GM15510 (cell line): ENCODE data around the gene PCDHGA11.
"Not testable (repeated sequence)": the region's sequence is repeated elsewhere in the genome, so short reads cannot be mapped to it uniquely, and the experiment has no call there.

Experiments used
- POLR2A ChIP-seq: IDR thresholded peaks from 3 replicates; pipeline ENCODE4 v1.6.1; 2011; ENCODE audit warnings: borderline replicate concordance; ENCODE audit not compliant: insufficient read length; ENCODE audit errors: extremely low read depth

Gene PCDHGA11

DNA sequence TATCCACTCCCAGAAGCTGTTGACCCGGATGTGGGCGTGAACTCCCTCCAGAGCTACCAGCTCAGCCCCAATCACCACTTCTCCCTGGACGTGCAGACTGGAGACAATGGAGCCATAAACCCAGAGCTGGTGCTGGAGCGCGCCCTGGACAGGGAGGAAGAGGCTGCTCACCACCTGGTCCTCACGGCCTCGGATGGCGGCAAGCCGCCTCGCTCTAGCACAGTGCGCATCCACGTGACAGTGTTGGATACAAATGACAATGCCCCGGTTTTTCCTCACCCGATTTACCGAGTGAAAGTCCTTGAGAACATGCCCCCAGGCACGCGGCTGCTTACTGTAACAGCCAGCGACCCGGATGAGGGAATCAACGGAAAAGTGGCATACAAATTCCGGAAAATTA lies 27.6 kb upstream of the PCDHGA11 start:
- no peak for TF ChIP-seq POLR2A

DNA sequence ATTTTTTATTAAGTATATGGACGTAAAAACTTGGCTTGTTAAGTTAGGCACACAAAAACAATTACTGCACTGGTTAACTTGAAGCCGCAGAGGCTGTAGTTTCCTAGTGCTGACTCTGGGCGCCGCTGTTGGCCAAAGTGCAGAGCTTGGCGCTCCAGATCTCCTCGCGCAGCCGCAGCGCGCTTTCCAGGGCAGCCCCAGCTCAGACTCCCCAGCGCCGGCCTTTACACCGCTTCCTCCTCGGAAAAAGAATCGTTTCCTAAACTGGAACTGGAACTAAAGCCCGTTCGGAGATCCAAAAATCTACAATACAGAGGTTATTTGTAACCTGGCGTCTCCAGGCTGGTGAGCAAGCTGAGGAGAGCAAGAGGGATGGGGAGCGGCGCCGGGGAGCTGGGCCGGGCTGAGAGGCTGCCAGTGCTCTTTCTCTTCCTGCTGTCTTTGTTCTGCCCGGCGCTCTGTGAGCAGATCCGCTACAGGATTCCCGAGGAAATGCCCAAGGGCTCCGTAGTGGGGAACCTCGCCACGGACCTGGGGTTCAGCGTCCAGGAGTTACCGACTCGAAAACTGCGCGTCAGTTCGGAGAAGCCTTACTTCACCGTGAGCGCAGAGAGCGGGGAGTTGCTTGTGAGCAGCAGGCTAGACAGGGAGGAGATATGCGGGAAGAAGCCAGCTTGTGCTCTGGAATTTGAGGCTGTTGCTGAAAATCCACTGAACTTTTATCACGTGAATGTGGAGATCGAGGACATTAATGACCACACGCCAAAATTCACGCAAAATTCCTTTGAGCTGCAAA lies 22.9 kb upstream of the PCDHGA11 start, which contains the start of gene PCDHGB5:
Gene PCDHGB5 (plus strand): TSS at position 192 of the 796 bp plus-strand sequence. CDS start 181 bp downstream, at position 373.
- TF ChIP-seq POLR2A = not testable (repeated sequence)

DNA sequence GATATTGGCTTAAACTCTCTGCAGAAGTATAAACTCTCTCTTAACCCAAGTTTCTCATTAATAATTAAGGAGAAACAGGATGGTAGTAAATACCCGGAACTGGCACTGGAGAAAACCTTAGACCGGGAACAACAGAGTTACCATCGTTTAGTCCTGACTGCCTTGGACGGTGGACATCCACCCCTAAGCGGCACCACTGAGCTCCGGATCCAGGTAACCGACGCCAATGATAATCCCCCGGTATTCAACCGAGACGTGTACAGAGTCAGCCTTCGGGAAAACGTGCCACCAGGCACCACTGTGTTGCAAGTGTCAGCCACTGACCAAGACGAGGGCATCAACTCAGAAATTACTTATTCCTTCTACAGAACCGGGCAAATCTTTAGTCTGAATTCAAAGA lies 22.2 kb upstream of the PCDHGA11 start:
- TF ChIP-seq POLR2A = no peak

DNA sequence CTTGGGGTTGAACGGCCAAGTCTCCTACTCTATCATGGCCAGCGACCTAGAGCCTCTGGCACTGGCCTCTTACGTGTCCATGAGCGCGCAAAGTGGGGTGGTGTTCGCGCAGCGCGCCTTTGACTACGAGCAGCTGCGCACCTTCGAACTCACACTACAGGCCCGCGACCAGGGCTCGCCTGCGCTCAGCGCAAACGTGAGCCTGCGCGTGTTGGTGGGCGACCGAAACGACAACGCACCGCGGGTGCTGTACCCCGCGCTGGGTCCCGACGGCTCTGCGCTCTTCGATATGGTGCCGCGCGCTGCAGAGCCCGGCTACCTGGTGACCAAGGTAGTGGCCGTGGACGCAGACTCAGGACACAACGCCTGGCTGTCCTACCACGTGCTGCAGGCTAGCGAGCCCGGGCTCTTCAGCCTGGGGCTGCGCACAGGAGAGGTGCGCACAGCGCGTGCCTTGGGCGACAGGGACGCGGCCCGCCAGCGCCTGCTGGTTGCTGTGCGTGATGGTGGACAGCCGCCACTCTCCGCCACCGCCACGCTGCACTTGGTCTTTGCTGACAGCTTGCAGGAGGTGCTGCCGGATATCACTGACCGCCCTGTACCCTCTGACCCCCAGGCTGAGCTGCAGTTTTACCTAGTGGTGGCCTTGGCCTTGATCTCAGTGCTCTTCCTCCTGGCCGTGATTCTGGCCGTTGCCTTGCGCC lies 21.1 kb upstream of the PCDHGA11 start:
- TF ChIP-seq POLR2A = no peak

DNA sequence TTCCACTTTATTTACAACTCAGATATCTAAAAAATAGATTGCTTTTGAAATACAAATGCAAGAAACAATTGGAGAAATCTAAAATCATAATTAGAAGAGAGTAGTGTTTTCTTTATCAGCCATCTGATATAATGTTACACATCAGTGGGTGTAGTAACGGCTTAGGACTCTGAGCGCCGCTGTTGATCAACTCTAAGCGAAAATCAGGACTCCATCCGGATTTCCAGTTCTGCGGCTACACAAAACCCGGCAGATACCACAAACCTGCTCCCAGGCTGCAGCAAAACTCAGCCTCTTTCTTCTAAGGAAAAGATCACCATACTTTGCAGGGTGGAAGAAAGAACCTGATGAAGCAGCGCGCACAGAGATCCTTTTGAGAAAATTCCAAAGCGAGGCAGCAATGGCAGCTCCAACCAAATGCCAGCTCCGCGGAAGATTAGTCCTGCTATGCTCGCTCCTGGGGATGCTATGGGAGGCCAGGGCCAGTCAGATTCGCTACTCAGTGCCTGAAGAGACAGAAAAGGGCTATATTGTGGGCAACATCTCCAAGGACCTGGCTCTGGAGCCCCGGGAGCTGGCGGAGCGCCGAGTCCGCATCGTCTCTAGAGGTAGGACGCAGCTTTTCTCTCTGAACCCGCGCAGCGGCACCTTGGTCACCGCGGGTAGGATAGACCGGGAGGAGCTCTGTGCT lies 18.2 kb upstream of the PCDHGA11 start, which contains the start of gene PCDHGA9:
Gene PCDHGA9 (plus strand): TSS at position 226 of the 691 bp plus-strand sequence. CDS start 175 bp downstream, at position 401.
- no peak for TF ChIP-seq POLR2A

DNA sequence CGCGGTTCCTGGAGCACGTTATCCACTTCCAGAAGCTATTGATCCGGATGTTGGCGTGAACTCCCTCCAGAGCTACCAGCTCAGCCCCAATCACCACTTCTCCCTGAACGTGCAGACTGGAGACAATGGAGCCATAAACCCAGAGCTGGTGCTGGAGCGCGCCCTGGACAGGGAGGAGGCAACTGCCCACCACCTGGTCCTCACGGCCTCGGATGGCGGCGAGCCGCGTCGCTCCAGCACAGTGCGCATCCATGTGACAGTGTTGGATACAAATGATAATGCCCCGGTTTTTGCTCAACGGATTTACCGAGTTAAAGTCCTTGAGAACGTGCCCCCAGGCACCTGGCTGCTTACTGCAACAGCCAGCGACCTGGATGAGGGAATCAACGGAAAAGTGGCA lies 17.5 kb upstream of the PCDHGA11 start:
- no peak for TF ChIP-seq POLR2A

DNA sequence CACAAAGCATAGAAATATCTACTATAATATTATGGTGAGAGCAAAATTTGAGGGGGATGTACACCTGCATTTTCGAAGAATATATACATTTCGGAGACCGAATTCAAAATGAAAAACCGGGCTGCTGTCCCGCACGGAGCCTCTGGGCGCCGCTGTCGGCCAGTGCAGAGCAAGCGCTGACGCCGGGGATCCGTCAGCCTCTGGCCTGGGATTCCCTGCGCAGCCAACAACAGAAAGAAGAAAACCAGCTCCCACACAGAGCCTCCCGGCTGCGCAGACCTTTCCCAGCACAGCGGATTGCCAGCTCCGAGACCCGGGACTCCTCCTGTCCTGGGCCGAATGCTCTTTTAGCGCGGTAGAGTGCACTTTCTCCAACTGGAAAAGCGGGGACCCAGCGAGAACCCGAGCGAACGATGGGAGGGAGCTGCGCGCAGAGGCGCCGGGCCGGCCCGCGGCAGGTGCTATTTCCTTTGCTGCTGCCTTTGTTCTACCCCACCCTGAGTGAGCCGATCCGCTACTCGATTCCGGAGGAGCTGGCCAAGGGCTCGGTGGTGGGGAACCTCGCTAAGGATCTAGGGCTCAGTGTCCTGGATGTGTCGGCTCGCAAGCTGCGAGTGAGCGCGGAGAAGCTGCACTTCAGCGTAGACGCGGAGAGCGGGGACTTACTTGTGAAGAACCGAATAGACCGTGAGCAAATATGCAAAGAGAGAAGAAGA lies 12.9 kb upstream of the PCDHGA11 start, which contains the start of gene PCDHGB6:
Gene PCDHGB6 (plus strand): TSS at position 232 of the 716 bp plus-strand sequence. CDS start 182 bp downstream, at position 414.
- TF ChIP-seq POLR2A = not testable (repeated sequence)

DNA sequence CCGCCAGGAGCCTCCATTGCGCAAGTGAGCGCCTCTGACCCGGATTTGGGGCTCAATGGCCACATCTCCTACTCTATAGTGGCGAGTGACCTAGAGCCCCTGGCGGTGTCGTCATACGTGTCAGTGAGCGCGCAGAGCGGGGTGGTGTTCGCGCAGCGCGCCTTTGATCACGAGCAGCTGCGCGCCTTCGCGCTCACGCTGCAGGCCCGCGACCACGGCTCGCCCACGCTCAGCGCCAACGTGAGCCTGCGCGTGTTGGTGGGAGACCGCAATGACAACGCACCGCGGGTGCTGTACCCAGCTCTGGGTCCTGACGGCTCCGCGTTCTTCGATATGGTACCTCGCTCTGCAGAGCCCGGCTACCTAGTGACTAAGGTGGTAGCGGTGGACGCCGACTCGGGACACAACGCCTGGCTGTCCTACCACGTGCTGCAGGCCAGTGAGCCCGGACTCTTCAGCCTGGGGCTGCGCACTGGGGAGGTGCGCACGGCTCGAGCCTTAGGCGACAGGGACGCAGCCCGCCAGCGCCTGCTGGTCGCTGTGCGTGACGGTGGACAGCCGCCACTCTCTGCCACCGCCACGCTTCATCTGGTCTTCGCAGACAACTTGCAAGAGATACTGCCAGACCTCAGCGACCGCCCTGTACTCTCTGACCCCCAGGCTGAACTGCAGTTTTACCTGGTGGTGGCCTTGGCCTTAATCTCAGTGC lies 11.1 kb upstream of the PCDHGA11 start:
- no peak for TF ChIP-seq POLR2A

DNA sequence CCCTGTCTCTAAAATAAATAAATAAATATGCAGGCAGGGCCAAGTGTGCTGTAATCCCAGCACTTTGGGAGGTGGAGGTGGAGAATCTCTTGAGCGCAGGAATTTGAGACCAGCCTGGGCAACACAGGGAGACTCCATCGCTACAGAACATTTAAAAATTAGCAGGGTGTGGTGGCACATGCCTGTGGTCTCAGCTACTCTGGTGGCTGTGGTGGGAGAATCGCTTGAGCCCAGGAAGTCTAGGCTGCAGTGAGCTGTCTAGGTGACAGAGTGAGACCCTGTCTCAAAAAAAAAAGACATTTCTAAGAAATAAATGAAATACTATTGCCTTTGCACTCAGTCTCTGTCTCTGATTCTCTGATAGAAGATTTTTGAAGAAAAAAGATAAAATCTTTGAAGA lies 9.3 kb upstream of the PCDHGA11 start:
- no peak for TF ChIP-seq POLR2A

DNA sequence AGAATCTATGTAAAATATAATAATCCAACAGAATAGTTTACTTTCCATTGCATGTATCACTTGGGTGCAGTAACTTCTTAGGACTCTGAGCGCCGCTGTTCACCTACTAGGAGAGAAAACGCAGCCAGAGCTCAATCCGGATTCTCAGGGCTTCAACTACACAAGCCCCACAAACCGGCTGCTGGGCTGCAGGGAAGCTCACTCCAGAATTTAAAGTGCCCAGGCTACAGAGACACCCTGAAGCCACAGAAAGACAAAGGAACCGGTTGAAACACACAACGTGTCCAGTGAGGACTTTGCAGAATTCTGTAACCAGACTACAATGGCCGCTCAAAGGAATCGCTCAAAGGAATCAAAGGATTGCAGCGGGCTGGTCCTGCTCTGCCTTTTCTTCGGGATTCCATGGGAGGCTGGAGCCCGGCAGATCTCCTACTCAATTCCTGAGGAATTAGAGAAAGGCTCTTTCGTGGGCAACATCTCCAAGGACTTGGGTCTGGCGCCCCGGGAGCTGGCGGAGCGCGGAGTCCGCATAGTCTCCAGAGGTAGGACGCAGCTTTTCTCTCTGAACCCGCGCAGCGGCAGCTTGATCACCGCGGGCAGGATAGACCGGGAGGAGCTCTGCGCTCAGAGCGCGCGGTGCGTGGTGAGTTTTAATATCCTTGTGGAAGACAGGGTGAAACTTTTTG lies 7.9 kb upstream of the PCDHGA11 start, which contains the start of gene PCDHGA10:
Gene PCDHGA10 (plus strand): TSS at position 134 of the 686 bp plus-strand sequence. CDS start 189 bp downstream, at position 323.
- TF ChIP-seq POLR2A = no peak

DNA sequence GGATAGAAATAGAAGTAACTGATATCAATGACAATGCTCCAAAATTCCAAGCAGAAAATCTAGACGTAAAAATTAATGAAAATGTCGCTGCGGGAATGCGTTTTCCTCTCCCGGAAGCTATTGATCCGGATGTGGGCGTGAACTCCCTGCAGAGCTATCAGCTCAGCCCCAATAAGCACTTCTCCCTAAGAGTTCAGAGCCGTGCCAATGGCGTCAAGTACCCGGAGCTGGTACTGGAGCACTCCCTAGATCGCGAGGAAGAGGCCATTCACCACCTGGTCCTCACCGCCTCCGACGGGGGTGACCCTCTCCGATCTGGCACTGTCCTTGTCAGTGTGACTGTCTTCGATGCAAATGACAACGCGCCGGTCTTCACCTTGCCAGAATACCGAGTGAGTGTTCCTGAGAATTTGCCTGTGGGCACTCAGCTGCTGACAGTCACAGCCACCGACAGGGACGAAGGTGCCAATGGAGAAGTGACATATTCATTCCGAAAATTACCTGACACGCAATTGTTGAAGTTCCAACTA lies 7.2 kb upstream of the PCDHGA11 start:
- no peak for TF ChIP-seq POLR2A

DNA sequence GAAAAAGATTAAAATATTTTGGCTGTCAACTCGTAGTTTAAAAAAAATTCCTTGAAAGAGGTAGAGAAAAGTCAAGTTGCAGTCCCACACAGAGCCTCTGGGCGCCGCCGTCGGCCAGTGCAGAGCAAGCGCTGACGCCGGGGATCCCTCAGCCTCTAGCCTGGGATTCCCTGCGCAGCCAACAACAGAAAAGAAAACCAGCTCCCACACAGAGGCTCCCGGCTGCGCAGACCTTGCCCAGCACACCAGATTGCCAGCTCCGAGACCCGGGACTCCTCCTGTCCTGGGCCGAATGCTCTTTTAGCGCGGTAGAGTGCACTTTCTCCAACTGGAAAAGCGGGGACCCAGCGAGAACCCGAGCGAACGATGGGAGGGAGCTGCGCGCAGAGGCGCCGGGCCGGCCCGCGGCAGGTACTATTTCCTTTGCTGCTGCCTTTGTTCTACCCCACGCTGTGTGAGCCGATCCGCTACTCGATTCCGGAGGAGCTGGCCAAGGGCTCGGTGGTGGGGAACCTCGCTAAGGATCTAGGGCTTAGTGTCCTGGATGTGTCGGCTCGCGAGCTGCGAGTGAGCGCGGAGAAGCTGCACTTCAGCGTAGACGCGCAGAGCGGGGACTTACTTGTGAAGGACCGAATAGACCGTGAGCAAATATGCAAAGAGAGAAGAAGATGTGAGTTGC lies 3.2 kb upstream of the PCDHGA11 start, which contains the start of gene PCDHGB7:
Gene PCDHGB7 (plus strand): TSS at position 184 of the 679 bp plus-strand sequence. CDS start 183 bp downstream, at position 367.
- not testable (repeated sequence) for TF ChIP-seq POLR2A

DNA sequence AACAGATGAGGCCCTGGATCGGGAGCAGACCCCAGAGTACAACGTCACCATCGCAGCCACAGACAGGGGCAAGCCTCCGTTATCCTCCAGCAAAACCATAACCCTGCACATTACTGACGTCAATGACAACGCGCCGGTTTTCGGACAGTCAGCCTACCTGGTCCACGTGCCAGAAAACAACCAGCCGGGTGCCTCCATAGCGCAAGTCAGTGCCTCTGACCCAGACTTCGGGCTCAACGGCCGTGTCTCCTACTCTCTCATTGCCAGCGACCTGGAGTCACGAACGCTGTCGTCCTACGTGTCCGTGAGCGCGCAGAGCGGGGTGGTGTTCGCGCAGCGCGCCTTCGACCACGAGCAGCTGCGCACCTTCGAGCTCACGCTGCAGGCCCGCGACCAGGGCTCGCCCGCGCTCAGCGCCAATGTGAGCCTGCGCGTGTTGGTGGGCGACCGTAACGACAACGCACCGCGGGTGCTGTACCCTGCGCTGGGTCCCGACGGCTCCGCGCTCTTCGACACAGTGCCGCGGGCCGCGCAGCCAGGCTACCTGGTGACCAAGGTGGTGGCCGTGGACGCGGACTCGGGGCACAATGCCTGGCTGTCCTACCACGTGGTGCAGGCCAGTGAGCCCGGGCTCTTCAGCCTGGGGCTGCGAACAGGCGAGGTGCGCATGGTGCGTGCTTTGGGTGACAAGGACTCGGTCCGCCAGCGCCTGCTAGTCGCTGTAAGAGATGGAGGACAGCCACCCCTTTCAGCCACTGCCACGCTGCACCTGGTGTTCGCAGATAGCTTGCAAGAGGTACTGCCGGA lies 1.6 kb upstream of the PCDHGA11 start:
- no peak for TF ChIP-seq POLR2A
